OCI-LY3 (cell line): ENCODE measurements around the gene RPL41.
A peak's percentile ranks its signal among the peaks of the same experiment; 100 is the strongest.

Experiments used
- H2AFZ ChIP-seq: fragments of 200-600, 300-600 bp; shearing (Covaris generic); 2 replicates; pipeline ENCODE4 v1.6.0; 2014; ENCODE audit warnings: antibody characterized with exemption, low read depth, low read length
- H3K27ac ChIP-seq: fragments of 200-600, 300-600 bp; sonication (generic); 2 replicates; pipeline ENCODE4 v1.5.1; 2014; ENCODE audit warnings: mild to moderate bottlenecking, low read length, moderate library complexity, mixed read lengths
- H3K27me3 ChIP-seq: fragments of 200-600, 300-600 bp; sonication (generic); 2 replicates; pipeline ENCODE4 v1.6.1; 2014; ENCODE audit warnings: low read depth, low read length, mixed read lengths
- H3K36me3 ChIP-seq: fragments of 200-600, 300-600 bp; sonication (generic); replicated peaks from 2 replicates; pipeline ENCODE3; 2014; ENCODE audit warnings: low read depth, low read length, mixed read lengths
- H3K4me1 ChIP-seq: fragments of 300-600, 200-600 bp; sonication (generic); 2 replicates; pipeline ENCODE4 v1.6.1; 2014; ENCODE audit warnings: low read length, mixed read lengths
- H3K4me2 ChIP-seq: fragments of 200-600, 300-600 bp; sonication (generic); 2 replicates; pipeline ENCODE4 v1.6.1; 2014; ENCODE audit warnings: low read length, mixed read lengths
- H3K4me3 ChIP-seq: fragments of 300-600, 200-600 bp; sonication (generic); 2 replicates; pipeline ENCODE4 v1.5.1; 2014; ENCODE audit warnings: antibody characterized with exemption, mild to moderate bottlenecking, low read length, moderate library complexity
- H3K79me2 ChIP-seq: fragments of 300-600, 200-600 bp; shearing (Covaris generic); 2 replicates; pipeline ENCODE4 v1.6.1; 2014; ENCODE audit warnings: mild to moderate bottlenecking, low read length, mixed read lengths
- H3K9ac ChIP-seq: fragments of 300-600, 200-600 bp; shearing (Covaris generic); 2 replicates; pipeline ENCODE4 v1.6.0; 2014; ENCODE audit warnings: mild to moderate bottlenecking, low read length, moderate library complexity
- H3K9me3 ChIP-seq: fragments of 200-600, 300-600 bp; shearing (Covaris generic); 2 replicates; pipeline ENCODE4 v1.6.1; 2014; ENCODE audit warnings: low read length, mixed read lengths; ENCODE audit not compliant: insufficient read depth
- H4K20me1 ChIP-seq: fragments of 200-600, 300-600 bp; sonication (generic); 2 replicates; pipeline ENCODE4 v1.6.1; 2016; ENCODE audit warnings: low read length, mixed read lengths; ENCODE audit not compliant: insufficient read depth
- CTCF ChIP-seq: fragments of 200-600, 300-600 bp; sonication (generic); IDR thresholded peaks from 2 replicates; pipeline ENCODE4 v1.5.1; 2014; ENCODE audit warnings: antibody characterized with exemption, low read length, low read depth
- EZH2phosphoT487 ChIP-seq: fragments of 200-600 bp; shearing (Covaris generic); IDR thresholded peaks from 2 replicates; pipeline ENCODE4 v1.6.1; 2018; ENCODE audit warnings: antibody characterized with exemption, mixed run types, low read depth

The RPL41 gene

GRCh38 chr12:56104815-56105608 lies 11.4 kb upstream of the RPL41 start:
- Histone ChIP-seq H3K9ac (peak overlapping the region; percentile 94), H3K36me3 (peaks cover 40% of the 10 kb centered on the region), H3K79me2 (peaks cover 53% of the 10 kb centered on the region)

GRCh38 chr12:56105609-56105902 lies 10.9 kb upstream of the RPL41 start:
- H3K79me2 ChIP-seq, result peaks cover 53% of the 10 kb centered on the region
- H2AFZ ChIP-seq, result no peak overlapping the region
- H3K27ac ChIP-seq, result peak overlapping the region; percentile 71
- peaks cover 12% of the 10 kb centered on the region for H4K20me1 ChIP-seq
- H3K4me2 ChIP-seq, result peak overlapping the region; percentile 100
- peaks cover 19% of the 10 kb centered on the region for H3K4me1 ChIP-seq
- TF ChIP-seq EZH2phosphoT487 (no peak), CTCF (no peak)
- peaks cover 44% of the 10 kb centered on the region for H3K36me3 ChIP-seq
- peak overlapping the region; percentile 94 for H3K9ac ChIP-seq
- no peaks in the 10 kb centered on the region for H3K9me3 ChIP-seq
- H3K27me3 ChIP-seq, result no peaks in the 10 kb centered on the region
- peak overlapping the region; percentile 84 for H3K4me3 ChIP-seq

More at GRCh38 chr12:56104815-56105608, 11.4 kb upstream of the RPL41 start:
- Histone ChIP-seq H2AFZ (peak overlapping the region; percentile 44; the same call in 1 of the 2 replicates), H3K4me2 (peak overlapping the region; percentile 100), H3K4me3 (peak overlapping the region; percentile 84), H3K9me3 (no peaks in the 10 kb centered on the region), H3K4me1 (peaks cover 19% of the 10 kb centered on the region), H3K27me3 (no peaks in the 10 kb centered on the region), H4K20me1 (peaks cover 12% of the 10 kb centered on the region), H3K27ac (peak overlapping the region; percentile 71)
- TF ChIP-seq CTCF (0 out of 2 replicates have a peak, but pooled peaks have one; percentile 6), EZH2phosphoT487 (no peak)

- Histone ChIP-seq H3K36me3 (peaks cover 57% of the 10 kb centered on the region), H3K9ac (no peak overlapping the region), H3K79me2 (peaks cover 53% of the 10 kb centered on the region), H3K9me3 (no peaks in the 10 kb centered on the region), H4K20me1 (peaks cover 12% of the 10 kb centered on the region), H3K27ac (no peak overlapping the region), H3K27me3 (no peaks in the 10 kb centered on the region), H2AFZ (no peak overlapping the region), H3K4me1 (peaks cover 19% of the 10 kb centered on the region), H3K4me2 (no peak overlapping the region), H3K4me3 (no peak overlapping the region)
- TF ChIP-seq CTCF (no peak), EZH2phosphoT487 (no peak)
Measured at GRCh38 chr12:56107242-56107641, 9.2 kb upstream of the RPL41 start.

GRCh38 chr12:56110571-56110970 lies 5.9 kb upstream of the RPL41 start:
- peaks cover 64% of the 10 kb centered on the region for H3K36me3 ChIP-seq
- no peaks in the 10 kb centered on the region for H3K9me3 ChIP-seq
- H3K4me3 ChIP-seq, result no peak overlapping the region
- H3K4me1 ChIP-seq, result peaks cover 14% of the 10 kb centered on the region
- no peak overlapping the region for H3K27ac ChIP-seq
- H3K9ac ChIP-seq, result no peak overlapping the region
- no peaks in the 10 kb centered on the region for H3K27me3 ChIP-seq
- H3K4me2 ChIP-seq, result no peak overlapping the region
- peaks cover 9% of the 10 kb centered on the region for H4K20me1 ChIP-seq
- peaks cover 29% of the 10 kb centered on the region for H3K79me2 ChIP-seq
- no peak for TF ChIP-seq CTCF
- no peak for TF ChIP-seq EZH2phosphoT487
- no peak overlapping the region for H2AFZ ChIP-seq
